GM21786 (cell line): ENCODE data around the gene GOLPH3L.
"Not testable (repeated sequence)": the region's sequence is repeated elsewhere in the genome, so short reads cannot be mapped to it uniquely, and the experiment has no call there.

ENCODE experiments used
- ATAC-seq: cut with Tn5 transposase; IDR thresholded peaks from one replicate; pipeline ENCODE4 v1.9.1; 2021; ENCODE audit not compliant: unreplicated experiment

Gene GOLPH3L

GRCh38 chr1:150696995-150697927 lies at the start of gene GOLPH3L:
Gene GOLPH3L, minus strand, starts transcription at chr1:150697154. Its CDS starts 2,316 bp downstream, at chr1:150694838.
- peak; percentile 99 for ATAC-seq

- ATAC-seq, result no peak
Observed at GRCh38 chr1:150730130-150730721, 33.3 kb upstream of the GOLPH3L start.

- ATAC-seq, result no peak
Observed at GRCh38 chr1:150724336-150724735, 27.4 kb upstream of the GOLPH3L start.

GRCh38 chr1:150720703-150721102 lies 23.7 kb upstream of the GOLPH3L start, which contains the start of gene HORMAD1:
Gene HORMAD1, minus strand, starts transcription at chr1:150720895. Its CDS starts 1,390 bp downstream, at chr1:150719505.
- ATAC-seq, result no peak

- no peak for ATAC-seq
Observed at GRCh38 chr1:150720098-150720497, 23.1 kb upstream of the GOLPH3L start.

- no peak for ATAC-seq
Observed at GRCh38 chr1:150718225-150718891, 21.4 kb upstream of the GOLPH3L start.

- not testable (repeated sequence) for ATAC-seq
Observed at GRCh38 chr1:150709031-150709430, 12.1 kb upstream of the GOLPH3L start.

- ATAC-seq, result peak; percentile 77
Observed at GRCh38 chr1:150708595-150708994, 11.6 kb upstream of the GOLPH3L start.

- ATAC-seq, result no peak
Observed at GRCh38 chr1:150706091-150706490, 9.1 kb upstream of the GOLPH3L start.

- no peak for ATAC-seq
Observed at GRCh38 chr1:150703427-150703826, 6.5 kb upstream of the GOLPH3L start.

GRCh38 chr1:150696590-150696989 lies 364 bp downstream of the GOLPH3L start:
- ATAC-seq, result no peak

GRCh38 chr1:150696162-150696561 lies 792 bp downstream of the GOLPH3L start:
- no peak for ATAC-seq

GRCh38 chr1:150695561-150695960 lies 1.4 kb downstream of the GOLPH3L start:
- no peak for ATAC-seq

- ATAC-seq, result no peak
Observed at GRCh38 chr1:150692720-150693119, 4.2 kb downstream of the GOLPH3L start.

GRCh38 chr1:150688763-150689162 lies 8.2 kb downstream of the GOLPH3L start:
- no peak for ATAC-seq

- ATAC-seq, result no peak
Observed at GRCh38 chr1:150686275-150686674, 10.7 kb downstream of the GOLPH3L start.

- ATAC-seq, result no peak
Observed at GRCh38 chr1:150683914-150684313, 13.0 kb downstream of the GOLPH3L start.

- no peak for ATAC-seq
Observed at GRCh38 chr1:150678988-150679387, 18.0 kb downstream of the GOLPH3L start.

GRCh38 chr1:150674881-150675280 lies 22.1 kb downstream of the GOLPH3L start:
- ATAC-seq, result no peak

GRCh38 chr1:150663321-150663720 lies 33.6 kb downstream of the GOLPH3L start:
- no peak for ATAC-seq

GRCh38 chr1:150662811-150663210 lies 34.1 kb downstream of the GOLPH3L start:
- no peak for ATAC-seq

GRCh38 chr1:150661156-150661555 lies 35.8 kb downstream of the GOLPH3L start:
- ATAC-seq, result no peak
